Gastrocnemius medialis (tissue), 4 donors: ENCODE measurements around the gene MGMT. TPM values are rescaled to one million over a fixed set of nuclear protein-coding genes. Genes with fewer than 3 reads are reported as not detected.

Source experiments
- ATAC-seq, 2 donors: fragments of 150-250 bp; one replicate each; pipeline ENCODE4 v1.9.1; 2016
- DNase-seq, 2 donors: peaks; one replicate each; pipeline ENCODE4 v3.0.0-alpha.2; 2019
- H3K27ac ChIP-seq, 4 donors: fragments of 200-600 bp; sonication (generic); 1 replicate in 1 of 4; 2 replicates in 3 of 4; pipeline ENCODE4 v1.5.1; 2016 to 2018; ENCODE audit warnings: mild to moderate bottlenecking in 2 of 4, moderate library complexity in 1 of 4
- H3K27me3 ChIP-seq, 3 donors: fragments of 200-600 bp; sonication (generic) in 2 of 3; 1 replicate in 1 of 3; 2 replicates in 2 of 3; pipeline versions ENCODE4 v1.5.1 to v1.6.0; 2016 to 2019; ENCODE audit warnings: mild to moderate bottlenecking in 1 of 3, moderate library complexity in 1 of 3
- H3K36me3 ChIP-seq, 2 donors: fragments of 200-600 bp; sonication (generic) in 1 of 2; one replicate each; pipeline ENCODE4 v1.5.1; 2017 to 2018
- H3K4me1 ChIP-seq, 2 donors: fragments of 200-600 bp; sonication (generic) in 1 of 2; one replicate each; pipeline ENCODE4 v1.5.1; 2016 to 2017; ENCODE audit warnings: mild to moderate bottlenecking in 2 of 2
- H3K4me3 ChIP-seq, 4 donors: fragments of 200-600 bp; sonication (generic) in 3 of 4; 1 replicate in 1 of 4; 2 replicates in 3 of 4; pipeline ENCODE4 v1.5.1; 2016 to 2019; ENCODE audit warnings: mild to moderate bottlenecking in 2 of 4
- H3K9me3 ChIP-seq, 3 donors: fragments of 200-600 bp; sonication (generic) in 2 of 3; 1 replicate in 1 of 3; 2 replicates in 2 of 3; pipeline ENCODE4 v1.5.1; 2016 to 2019
- POLR2A ChIP-seq, 2 donors: fragments of 450-650 bp; IDR thresholded peaks; one replicate each; pipeline ENCODE4 v1.6.1; 2017; ENCODE audit warnings: antibody characterized with exemption in 2 of 2, mild to moderate bottlenecking in 2 of 2, moderate library complexity in 2 of 2
- in situ Hi-C, 4 donors: fragments of 200-750 bp; cut with MboI; loops; one replicate each; pipeline versions ENCODE4 v1.15.0 to v1.8.0; 2017; ENCODE audit warnings: low sequenced_read_pairs in 4 of 4
- intact Hi-C: fragments of 100-400 bp; cut with DNase I; formaldehyde crosslinking; loops from one replicate; pipeline ENCODE4 v1.15.1; 2023; ENCODE audit warnings: low total_unique reads
- total RNA-seq, 4 donors: library from RNA; depleted of rRNA; stranded (reverse); fragments of >200 nt; gene quantifications; one replicate each; pipeline versions ENCODE4 v1.1.0 to v1.2.3, GENCODE V29; 2016
- TF ChIP-seq, protein P1 (sequence below), 5 experiments: fragments of 450-650 bp in 3 of 5; fragments of 200-600 bp in 2 of 5; sonication (generic) in 2 of 5; IDR thresholded peaks in 4 of 5; conservative IDR thresholded peaks in 1 of 5; 1 replicate in 4 of 5; 2 replicates in 1 of 5; pipeline ENCODE4 v1.5.1; 2016 to 2019; ENCODE audit warnings: antibody characterized with exemption in 5 of 5, mild to moderate bottlenecking in 3 of 5, moderate library complexity in 3 of 5

MGMT gene
- total RNA-seq, 4 donors from 2014 or later, result 8.9 to 20.7 (median 17.1) TPM

DNA sequence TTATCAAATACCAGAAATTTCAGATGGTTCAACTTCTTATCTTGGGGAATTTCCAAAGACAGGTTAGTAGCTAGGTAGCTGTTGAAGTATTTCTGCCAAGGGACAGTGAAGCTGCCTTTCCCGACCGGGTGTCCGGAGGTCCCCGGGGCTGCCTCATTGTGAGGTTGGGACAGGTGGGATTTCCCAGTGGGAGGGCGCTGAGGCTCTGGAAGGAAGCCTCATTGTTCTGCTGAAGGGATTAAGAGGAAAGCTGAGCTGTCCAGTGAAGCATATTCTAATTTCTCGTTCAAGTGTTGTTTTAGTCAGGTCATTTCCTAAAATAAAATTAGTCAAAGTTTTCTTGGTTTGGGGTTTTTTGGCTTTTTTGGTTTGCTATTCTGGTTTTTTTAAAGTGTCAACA, 244.2 kb downstream of the MGMT start:
- ATAC-seq, result no peak
- no peaks in the 10 kb centered on the region for H3K27me3 ChIP-seq

DNA sequence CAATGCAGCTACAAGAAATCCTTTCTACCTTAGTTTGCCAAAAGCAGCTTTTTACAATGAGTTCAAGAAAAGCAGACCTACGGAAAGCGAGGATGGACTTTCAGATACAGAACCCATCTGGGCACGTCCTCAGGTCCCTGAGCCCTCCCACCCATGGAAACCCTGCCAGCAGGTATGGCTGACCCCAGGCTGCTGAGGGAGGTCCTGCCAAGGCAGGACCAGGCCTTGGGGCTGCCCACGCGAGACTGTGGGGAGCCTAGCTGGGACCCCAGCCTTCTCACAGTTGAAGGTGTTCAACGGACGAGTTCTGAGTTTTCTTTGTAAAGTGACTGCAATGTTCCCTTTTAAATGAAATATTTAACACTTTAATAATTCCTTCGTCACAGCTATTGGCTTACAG, 245.0 kb downstream of the MGMT start:
- intact Hi-C loops, result no loop called here
- no peak overlapping the region for H3K4me3 ChIP-seq

More for the DNA sequence above, 244.2 kb downstream of the MGMT start:
- Histone ChIP-seq H3K4me1 (peaks cover 0 to 11% of the 10 kb centered on the region in 2 donors), H3K4me3 (no peak overlapping the region), H3K36me3 (no peaks in the 10 kb centered on the region), H3K9me3 (no peaks in the 10 kb centered on the region), H3K27ac (no peak overlapping the region)
- intact Hi-C loops, result no loop called here
- TF ChIP-seq POLR2A (IDR thresholded peaks at IDR 0.05), result no peak
- TF ChIP-seq, protein P1, sequence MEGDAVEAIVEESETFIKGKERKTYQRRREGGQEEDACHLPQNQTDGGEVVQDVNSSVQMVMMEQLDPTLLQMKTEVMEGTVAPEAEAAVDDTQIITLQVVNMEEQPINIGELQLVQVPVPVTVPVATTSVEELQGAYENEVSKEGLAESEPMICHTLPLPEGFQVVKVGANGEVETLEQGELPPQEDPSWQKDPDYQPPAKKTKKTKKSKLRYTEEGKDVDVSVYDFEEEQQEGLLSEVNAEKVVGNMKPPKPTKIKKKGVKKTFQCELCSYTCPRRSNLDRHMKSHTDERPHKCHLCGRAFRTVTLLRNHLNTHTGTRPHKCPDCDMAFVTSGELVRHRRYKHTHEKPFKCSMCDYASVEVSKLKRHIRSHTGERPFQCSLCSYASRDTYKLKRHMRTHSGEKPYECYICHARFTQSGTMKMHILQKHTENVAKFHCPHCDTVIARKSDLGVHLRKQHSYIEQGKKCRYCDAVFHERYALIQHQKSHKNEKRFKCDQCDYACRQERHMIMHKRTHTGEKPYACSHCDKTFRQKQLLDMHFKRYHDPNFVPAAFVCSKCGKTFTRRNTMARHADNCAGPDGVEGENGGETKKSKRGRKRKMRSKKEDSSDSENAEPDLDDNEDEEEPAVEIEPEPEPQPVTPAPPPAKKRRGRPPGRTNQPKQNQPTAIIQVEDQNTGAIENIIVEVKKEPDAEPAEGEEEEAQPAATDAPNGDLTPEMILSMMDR (IDR thresholded peaks at IDR 0.05 in 4 of 5, conservative IDR thresholded peaks at IDR 0.05 in 1 of 5), result no peak
- in situ Hi-C loops, result no loop called here
- no peak for DNase-seq

DNA sequence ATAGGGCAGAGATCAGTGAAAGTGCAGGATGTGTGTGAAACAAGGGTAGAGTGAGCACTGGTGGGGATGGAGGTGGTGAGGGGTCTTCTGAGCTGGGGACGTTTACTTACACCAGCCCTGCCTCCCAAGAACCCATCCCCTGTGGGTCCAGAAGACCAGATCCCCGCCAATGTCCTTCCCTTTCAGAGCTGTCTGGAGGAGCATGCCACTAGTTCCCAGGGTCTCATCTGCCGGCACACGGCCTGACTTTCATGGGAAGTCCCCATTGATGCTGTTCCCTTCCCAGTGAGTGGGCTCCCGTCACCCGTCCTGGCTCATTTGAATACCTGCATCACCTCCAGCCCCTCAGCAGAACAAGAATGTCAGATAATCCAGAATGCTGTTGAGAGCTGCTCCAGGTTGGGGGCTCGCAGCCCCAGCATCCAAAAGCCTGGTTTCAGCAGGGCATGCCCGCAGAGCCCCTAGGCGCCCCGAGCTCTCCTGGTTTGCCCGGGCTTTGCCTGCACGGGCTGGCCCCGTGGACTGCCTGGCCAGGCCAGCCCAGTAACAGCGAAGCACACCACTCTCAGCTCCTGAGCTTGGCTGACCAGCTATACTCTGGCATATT, 246.7 kb downstream of the MGMT start:
- TF ChIP-seq, protein P1 (IDR thresholded peaks at IDR 0.05 in 4 of 5, conservative IDR thresholded peaks at IDR 0.05 in 1 of 5), result no peak
- TF ChIP-seq POLR2A (IDR thresholded peaks at IDR 0.05), result no peak
- no peaks in the 10 kb centered on the region for H3K4me1 ChIP-seq
- no peak overlapping the region for H3K4me3 ChIP-seq
- intact Hi-C loops, result no loop called here
- H3K27ac ChIP-seq, result no peak overlapping the region
- ATAC-seq (no peak), DNase-seq (no peak)
- no peaks in the 10 kb centered on the region for H3K36me3 ChIP-seq
- H3K9me3 ChIP-seq, result no peaks in the 10 kb centered on the region
- no peaks in the 10 kb centered on the region for H3K27me3 ChIP-seq
- in situ Hi-C loops, result no loop called here

More for the DNA sequence above, 245.0 kb downstream of the MGMT start:
- peaks cover 0 to 11% of the 10 kb centered on the region in 2 donors for H3K4me1 ChIP-seq
- no peak overlapping the region for H3K27ac ChIP-seq
- H3K27me3 ChIP-seq, result no peaks in the 10 kb centered on the region
- no peaks in the 10 kb centered on the region for H3K36me3 ChIP-seq
- TF ChIP-seq, protein P1 (IDR thresholded peaks at IDR 0.05 in 4 of 5, conservative IDR thresholded peaks at IDR 0.05 in 1 of 5), result no peak
- no peak for TF ChIP-seq POLR2A (IDR thresholded peaks at IDR 0.05)
- DNase-seq, result no peak
- no peaks in the 10 kb centered on the region for H3K9me3 ChIP-seq
- ATAC-seq, result no peak
- in situ Hi-C loops, result no loop called here

DNA sequence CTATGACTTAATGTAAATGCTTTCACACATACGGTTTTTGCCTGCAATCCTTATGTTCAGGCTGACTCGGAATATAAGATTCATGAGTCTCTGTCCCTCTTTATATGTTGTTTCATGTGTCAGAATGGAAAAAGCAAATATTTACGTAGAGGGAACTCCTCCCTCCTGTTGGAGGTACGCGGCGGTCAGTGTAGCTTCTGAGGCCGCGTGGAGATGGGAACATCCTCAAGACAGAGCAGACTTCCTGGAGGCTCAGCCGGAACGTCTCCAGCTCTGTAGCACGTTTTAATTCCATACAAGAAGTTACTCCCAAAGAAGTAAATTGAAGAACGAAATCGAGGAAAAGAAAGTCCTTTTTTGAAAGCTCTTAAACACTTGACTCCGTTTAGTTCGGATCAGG, 248.8 kb downstream of the MGMT start:
- intact Hi-C loops, result no loop called here
- no peak overlapping the region for H3K27ac ChIP-seq
- TF ChIP-seq, protein P1 (IDR thresholded peaks at IDR 0.05 in 4 of 5, conservative IDR thresholded peaks at IDR 0.05 in 1 of 5), result no peak
- TF ChIP-seq POLR2A (IDR thresholded peaks at IDR 0.05), result no peak

DNA sequence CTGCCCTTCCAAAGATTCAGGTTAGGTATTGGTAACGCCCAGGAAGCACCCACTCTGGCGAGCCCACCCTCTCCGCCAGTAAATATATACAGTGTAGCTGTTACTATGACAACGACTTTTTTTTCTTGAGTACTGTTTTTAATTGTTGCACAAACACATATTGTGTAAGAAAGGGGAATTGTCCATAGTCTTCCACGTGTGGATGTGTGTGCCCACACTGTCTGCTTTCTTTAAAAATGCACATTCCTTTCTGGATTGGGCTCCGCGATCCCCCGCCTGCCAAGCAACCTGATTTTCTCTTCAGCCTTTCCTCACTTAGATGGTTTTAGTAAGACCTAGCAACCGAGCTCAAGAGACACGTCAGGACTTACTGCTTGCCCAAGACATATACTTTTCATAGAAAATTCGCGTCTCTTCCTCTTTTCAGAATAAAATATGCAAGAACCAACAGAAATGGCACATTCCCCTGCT, 249.2 kb downstream of the MGMT start:
- in situ Hi-C loops (no loop called here), intact Hi-C loops (no loop called here)
- Histone ChIP-seq H3K27me3 (no peaks in the 10 kb centered on the region), H3K9me3 (no peaks in the 10 kb centered on the region), H3K36me3 (no peaks in the 10 kb centered on the region), H3K4me3 (no peak overlapping the region), H3K27ac (no peak overlapping the region), H3K4me1 (no peaks in the 10 kb centered on the region)
- no peak for DNase-seq
- ATAC-seq, result no peak
- TF ChIP-seq, protein P1 (IDR thresholded peaks at IDR 0.05 in 4 of 5, conservative IDR thresholded peaks at IDR 0.05 in 1 of 5), result no peak
- TF ChIP-seq POLR2A (IDR thresholded peaks at IDR 0.05), result no peak

More for the DNA sequence above, 248.8 kb downstream of the MGMT start:
- no peaks in the 10 kb centered on the region for H3K4me1 ChIP-seq
- in situ Hi-C loops, result no loop called here
- no peak for DNase-seq
- no peak overlapping the region for H3K4me3 ChIP-seq
- H3K27me3 ChIP-seq, result no peaks in the 10 kb centered on the region
- H3K36me3 ChIP-seq, result no peaks in the 10 kb centered on the region
- ATAC-seq, result no peak
- no peaks in the 10 kb centered on the region for H3K9me3 ChIP-seq
